HEK293 (cell line): ENCODE measurements around the gene SART1.

Experiments used
- GFI1B ChIP-seq: fragments of 450-650 bp; formaldehyde crosslinking; IDR thresholded peaks from 2 replicates; pipeline ENCODE4 v1.5.1; 2016; ENCODE audit warnings: missing biosample characterization, missing genetic modification characterization
- KLF10 ChIP-seq: fragments of 450-650 bp; IDR thresholded peaks from 2 replicates; pipeline ENCODE4 v1.5.1; 2018; ENCODE audit warnings: missing biosample characterization, mild to moderate bottlenecking, missing genetic modification characterization
- RBAK ChIP-seq: fragments of 450-650 bp; formaldehyde crosslinking; IDR thresholded peaks from 2 replicates; pipeline ENCODE4 v1.5.1; 2016; ENCODE audit warnings: missing biosample characterization, missing genetic modification characterization
- REPIN1 ChIP-seq: fragments of 450-650 bp; formaldehyde crosslinking; IDR thresholded peaks from 2 replicates; pipeline ENCODE4 v1.5.1; 2017; ENCODE audit warnings: missing biosample characterization, missing genetic modification characterization, low read depth
- SCRT1 ChIP-seq: fragments of 450-650 bp; formaldehyde crosslinking; IDR thresholded peaks from 2 replicates; pipeline ENCODE4 v1.5.1; 2016; ENCODE audit warnings: missing biosample characterization, missing genetic modification characterization, borderline replicate concordance
- SP7 ChIP-seq: fragments of 450-650 bp; formaldehyde crosslinking; IDR thresholded peaks from 2 replicates; pipeline ENCODE4 v1.5.1; 2016; ENCODE audit warnings: missing biosample characterization, missing genetic modification characterization
- TRIM28 ChIP-seq: IDR thresholded peaks from 2 replicates; pipeline ENCODE4 v1.6.1; 2011; ENCODE audit warnings: low read length, control low read depth, borderline replicate concordance
- ZBTB1 ChIP-seq: fragments of 450-650 bp; formaldehyde crosslinking; IDR thresholded peaks from 2 replicates; pipeline ENCODE4 v1.5.1; 2016; ENCODE audit warnings: missing biosample characterization, missing genetic modification characterization
- ZNF112 ChIP-seq: fragments of 450-650 bp; formaldehyde crosslinking; IDR thresholded peaks from 2 replicates; pipeline ENCODE4 v1.5.0; 2017; ENCODE audit warnings: missing biosample characterization, missing genetic modification characterization
- ZNF169 ChIP-seq: fragments of 450-650 bp; formaldehyde crosslinking; IDR thresholded peaks from 2 replicates; pipeline ENCODE4 v1.5.1; 2016; ENCODE audit warnings: missing biosample characterization, missing genetic modification characterization
- ZNF184 ChIP-seq: fragments of 450-650 bp; IDR thresholded peaks from 2 replicates; pipeline ENCODE4 v1.5.1; 2018; ENCODE audit warnings: missing biosample characterization, mild to moderate bottlenecking, missing genetic modification characterization
- ZNF19 ChIP-seq: fragments of 450-650 bp; formaldehyde crosslinking; IDR thresholded peaks from 2 replicates; pipeline ENCODE4; 2016; ENCODE audit warnings: missing biosample characterization, missing genetic modification characterization, low read depth
- ZNF221 ChIP-seq: fragments of 450-650 bp; formaldehyde crosslinking; IDR thresholded peaks from 2 replicates; pipeline ENCODE4 v1.5.1; 2017; ENCODE audit warnings: missing biosample characterization, missing genetic modification characterization, borderline replicate concordance
- ZNF302 ChIP-seq: fragments of 450-650 bp; formaldehyde crosslinking; IDR thresholded peaks from 2 replicates; pipeline ENCODE4 v1.5.1; 2016; ENCODE audit warnings: missing biosample characterization, missing genetic modification characterization, low read depth
- ZNF324 ChIP-seq: fragments of 450-650 bp; formaldehyde crosslinking; IDR thresholded peaks from 2 replicates; pipeline ENCODE4 v1.5.1; 2016; ENCODE audit warnings: missing biosample characterization, missing genetic modification characterization
- ZNF335 ChIP-seq: fragments of 450-650 bp; formaldehyde crosslinking; conservative IDR thresholded peaks from 2 replicates; pipeline ENCODE4 v1.5.1; 2016; ENCODE audit warnings: missing biosample characterization, missing genetic modification characterization
- ZNF366 ChIP-seq: fragments of 450-650 bp; formaldehyde crosslinking; conservative IDR thresholded peaks from 2 replicates; pipeline ENCODE4 v1.5.1; 2016; ENCODE audit warnings: missing biosample characterization, missing genetic modification characterization
- ZNF423 ChIP-seq: fragments of 450-650 bp; formaldehyde crosslinking; IDR thresholded peaks from 2 replicates; pipeline ENCODE4 v1.5.1; 2016; ENCODE audit warnings: missing biosample characterization, missing genetic modification characterization
- ZNF521 ChIP-seq: fragments of 450-650 bp; formaldehyde crosslinking; IDR thresholded peaks from 2 replicates; pipeline ENCODE4 v1.5.1; 2017; ENCODE audit warnings: missing biosample characterization, mild to moderate bottlenecking, missing genetic modification characterization
- ZNF529 ChIP-seq: fragments of 450-650 bp; formaldehyde crosslinking; IDR thresholded peaks from 2 replicates; pipeline ENCODE4 v1.5.1; 2017; ENCODE audit warnings: missing genetic modification characterization, missing biosample characterization; ENCODE audit not compliant: insufficient replicate concordance
- ZNF530 ChIP-seq: fragments of 450-650 bp; formaldehyde crosslinking; IDR thresholded peaks from 2 replicates; pipeline ENCODE4 v1.5.1; 2016; ENCODE audit warnings: low read depth, missing biosample characterization, missing genetic modification characterization
- ZNF548 ChIP-seq: fragments of 450-650 bp; formaldehyde crosslinking; IDR thresholded peaks from 2 replicates; pipeline ENCODE4 v1.5.1; 2016; ENCODE audit warnings: missing biosample characterization, missing genetic modification characterization
- ZNF560 ChIP-seq: fragments of 450-650 bp; formaldehyde crosslinking; IDR thresholded peaks from 2 replicates; pipeline ENCODE4 v1.5.1; 2017; ENCODE audit warnings: missing biosample characterization, missing genetic modification characterization, borderline replicate concordance
- ZNF600 ChIP-seq: fragments of 450-650 bp; formaldehyde crosslinking; IDR thresholded peaks from 2 replicates; pipeline ENCODE4 v1.5.1; 2016; ENCODE audit warnings: missing biosample characterization, missing genetic modification characterization
- ZNF654 ChIP-seq: fragments of 450-650 bp; formaldehyde crosslinking; IDR thresholded peaks from 2 replicates; pipeline ENCODE4 v1.5.1; 2016; ENCODE audit warnings: low read depth, missing biosample characterization, missing genetic modification characterization
- ZNF792 ChIP-seq: fragments of 450-650 bp; formaldehyde crosslinking; IDR thresholded peaks from 2 replicates; pipeline ENCODE4 v1.5.1; 2016; ENCODE audit warnings: missing biosample characterization, missing genetic modification characterization
- ZNF830 ChIP-seq: fragments of 450-650 bp; IDR thresholded peaks from 2 replicates; pipeline ENCODE4 v1.5.0; 2018; ENCODE audit warnings: missing biosample characterization, missing genetic modification characterization, low read depth, mild to moderate bottlenecking, moderate library complexity
- ZNF843 ChIP-seq: fragments of 450-650 bp; formaldehyde crosslinking; IDR thresholded peaks from 2 replicates; pipeline ENCODE4 v1.5.1; 2016; ENCODE audit warnings: missing biosample characterization, missing genetic modification characterization
- TF ChIP-seq, protein P1 (sequence below): fragments of 450-650 bp; formaldehyde crosslinking; IDR thresholded peaks from 2 replicates; pipeline ENCODE4 v1.5.1; 2016; ENCODE audit warnings: missing biosample characterization, missing genetic modification characterization
- TF ChIP-seq, protein P2 (sequence below): fragments of 450-650 bp; IDR thresholded peaks from 2 replicates; pipeline ENCODE4 v1.5.1; 2018; ENCODE audit warnings: missing biosample characterization, missing genetic modification characterization
- TF ChIP-seq, protein P3 (sequence below): fragments of 450-650 bp; formaldehyde crosslinking; IDR thresholded peaks from 2 replicates; pipeline ENCODE4 v1.5.0; 2017; ENCODE audit warnings: missing biosample characterization, missing genetic modification characterization, borderline replicate concordance
- TF ChIP-seq, protein P4 (sequence below): fragments of 450-650 bp; formaldehyde crosslinking; IDR thresholded peaks from 2 replicates; pipeline ENCODE4 v1.5.1; 2016; ENCODE audit warnings: missing biosample characterization, missing genetic modification characterization
- TF ChIP-seq, protein P5 (sequence below): fragments of 450-650 bp; formaldehyde crosslinking; IDR thresholded peaks from 2 replicates; pipeline ENCODE4 v1.5.1; 2016; ENCODE audit warnings: missing biosample characterization, missing genetic modification characterization

SART1 gene

DNA sequence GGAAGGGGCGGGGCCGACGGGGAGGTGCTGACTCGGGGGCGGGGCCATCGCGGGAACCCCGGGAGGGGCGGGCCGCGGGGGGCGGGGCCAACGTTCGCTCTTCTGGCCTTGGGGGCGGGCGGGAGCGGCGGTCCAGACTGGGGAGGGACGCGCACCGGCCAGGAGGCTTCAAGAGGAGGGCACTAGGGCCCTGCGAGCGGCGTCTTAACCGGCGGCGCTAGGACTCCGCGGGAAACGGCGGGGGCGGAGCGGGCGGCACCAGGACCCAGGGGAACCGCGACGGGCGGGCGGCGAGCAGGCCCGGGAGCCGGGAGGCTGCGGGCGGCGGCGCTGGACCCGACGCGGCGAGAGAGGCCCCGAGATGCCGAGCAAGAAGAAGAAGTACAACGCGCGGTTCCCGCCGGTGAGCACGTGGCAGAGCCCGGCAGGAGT is 42.4 kb upstream of the SART1 start, which contains the start of gene DRAP1 (continued):
- TF ChIP-seq ZNF423 (tag by site-specific recombination) (no peak), ZNF335 (tag by site-specific recombination) (no peak), ZNF19 (tag by site-specific recombination) (no peak), SCRT1 (tag by site-specific recombination) (no peak), ZNF560 (tag by site-specific recombination) (no peak), ZNF521 (tag by site-specific recombination) (no peak), RBAK (tag by site-specific recombination) (no peak), ZNF843 (no peak), ZNF792 (no peak), ZNF600 (tag by site-specific recombination) (no peak), KLF10 (tag by site-specific recombination) (peak; percentile 92), ZNF112 (tag by site-specific recombination) (no peak), ZNF530 (tag by site-specific recombination) (no peak), ZNF184 (peak; percentile 96), ZNF654 (no peak), ZNF830 (tag by site-specific recombination) (peak; percentile 81), ZNF548 (tag by site-specific recombination) (no peak), ZNF366 (tag by site-specific recombination) (no peak), ZNF529 (no peak), ZNF221 (tag by site-specific recombination) (peak; percentile 99; the same call in 1 of the 2 replicates), ZNF169 (tag by site-specific recombination) (no peak), ZBTB1 (tag by site-specific recombination) (no peak), REPIN1 (tag by site-specific recombination) (no peak), ZNF302 (tag by site-specific recombination) (no peak), GFI1B (no peak), TRIM28 (no peak), ZNF324 (tag by site-specific recombination) (peak; percentile 89), SP7 (tag by site-specific recombination) (peak; percentile 51)
- TF ChIP-seq, protein P1, sequence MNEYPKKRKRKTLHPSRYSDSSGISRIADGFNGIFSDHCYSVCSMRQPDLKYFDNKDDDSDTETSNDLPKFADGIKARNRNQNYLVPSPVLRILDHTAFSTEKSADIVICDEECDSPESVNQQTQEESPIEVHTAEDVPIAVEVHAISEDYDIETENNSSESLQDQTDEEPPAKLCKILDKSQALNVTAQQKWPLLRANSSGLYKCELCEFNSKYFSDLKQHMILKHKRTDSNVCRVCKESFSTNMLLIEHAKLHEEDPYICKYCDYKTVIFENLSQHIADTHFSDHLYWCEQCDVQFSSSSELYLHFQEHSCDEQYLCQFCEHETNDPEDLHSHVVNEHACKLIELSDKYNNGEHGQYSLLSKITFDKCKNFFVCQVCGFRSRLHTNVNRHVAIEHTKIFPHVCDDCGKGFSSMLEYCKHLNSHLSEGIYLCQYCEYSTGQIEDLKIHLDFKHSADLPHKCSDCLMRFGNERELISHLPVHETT (tag by site-specific recombination) = no peak
- TF ChIP-seq, protein P2, sequence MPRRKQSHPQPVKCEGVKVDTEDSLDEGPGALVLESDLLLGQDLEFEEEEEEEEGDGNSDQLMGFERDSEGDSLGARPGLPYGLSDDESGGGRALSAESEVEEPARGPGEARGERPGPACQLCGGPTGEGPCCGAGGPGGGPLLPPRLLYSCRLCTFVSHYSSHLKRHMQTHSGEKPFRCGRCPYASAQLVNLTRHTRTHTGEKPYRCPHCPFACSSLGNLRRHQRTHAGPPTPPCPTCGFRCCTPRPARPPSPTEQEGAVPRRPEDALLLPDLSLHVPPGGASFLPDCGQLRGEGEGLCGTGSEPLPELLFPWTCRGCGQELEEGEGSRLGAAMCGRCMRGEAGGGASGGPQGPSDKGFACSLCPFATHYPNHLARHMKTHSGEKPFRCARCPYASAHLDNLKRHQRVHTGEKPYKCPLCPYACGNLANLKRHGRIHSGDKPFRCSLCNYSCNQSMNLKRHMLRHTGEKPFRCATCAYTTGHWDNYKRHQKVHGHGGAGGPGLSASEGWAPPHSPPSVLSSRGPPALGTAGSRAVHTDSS = no peak; the same call in 1 of the 2 replicates
- TF ChIP-seq, protein P3, sequence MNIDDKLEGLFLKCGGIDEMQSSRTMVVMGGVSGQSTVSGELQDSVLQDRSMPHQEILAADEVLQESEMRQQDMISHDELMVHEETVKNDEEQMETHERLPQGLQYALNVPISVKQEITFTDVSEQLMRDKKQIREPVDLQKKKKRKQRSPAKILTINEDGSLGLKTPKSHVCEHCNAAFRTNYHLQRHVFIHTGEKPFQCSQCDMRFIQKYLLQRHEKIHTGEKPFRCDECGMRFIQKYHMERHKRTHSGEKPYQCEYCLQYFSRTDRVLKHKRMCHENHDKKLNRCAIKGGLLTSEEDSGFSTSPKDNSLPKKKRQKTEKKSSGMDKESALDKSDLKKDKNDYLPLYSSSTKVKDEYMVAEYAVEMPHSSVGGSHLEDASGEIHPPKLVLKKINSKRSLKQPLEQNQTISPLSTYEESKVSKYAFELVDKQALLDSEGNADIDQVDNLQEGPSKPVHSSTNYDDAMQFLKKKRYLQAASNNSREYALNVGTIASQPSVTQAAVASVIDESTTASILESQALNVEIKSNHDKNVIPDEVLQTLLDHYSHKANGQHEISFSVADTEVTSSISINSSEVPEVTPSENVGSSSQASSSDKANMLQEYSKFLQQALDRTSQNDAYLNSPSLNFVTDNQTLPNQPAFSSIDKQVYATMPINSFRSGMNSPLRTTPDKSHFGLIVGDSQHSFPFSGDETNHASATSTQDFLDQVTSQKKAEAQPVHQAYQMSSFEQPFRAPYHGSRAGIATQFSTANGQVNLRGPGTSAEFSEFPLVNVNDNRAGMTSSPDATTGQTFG (tag by site-specific recombination) = peak; percentile 36; the same call in 1 of the 2 replicates
- TF ChIP-seq, protein P4, sequence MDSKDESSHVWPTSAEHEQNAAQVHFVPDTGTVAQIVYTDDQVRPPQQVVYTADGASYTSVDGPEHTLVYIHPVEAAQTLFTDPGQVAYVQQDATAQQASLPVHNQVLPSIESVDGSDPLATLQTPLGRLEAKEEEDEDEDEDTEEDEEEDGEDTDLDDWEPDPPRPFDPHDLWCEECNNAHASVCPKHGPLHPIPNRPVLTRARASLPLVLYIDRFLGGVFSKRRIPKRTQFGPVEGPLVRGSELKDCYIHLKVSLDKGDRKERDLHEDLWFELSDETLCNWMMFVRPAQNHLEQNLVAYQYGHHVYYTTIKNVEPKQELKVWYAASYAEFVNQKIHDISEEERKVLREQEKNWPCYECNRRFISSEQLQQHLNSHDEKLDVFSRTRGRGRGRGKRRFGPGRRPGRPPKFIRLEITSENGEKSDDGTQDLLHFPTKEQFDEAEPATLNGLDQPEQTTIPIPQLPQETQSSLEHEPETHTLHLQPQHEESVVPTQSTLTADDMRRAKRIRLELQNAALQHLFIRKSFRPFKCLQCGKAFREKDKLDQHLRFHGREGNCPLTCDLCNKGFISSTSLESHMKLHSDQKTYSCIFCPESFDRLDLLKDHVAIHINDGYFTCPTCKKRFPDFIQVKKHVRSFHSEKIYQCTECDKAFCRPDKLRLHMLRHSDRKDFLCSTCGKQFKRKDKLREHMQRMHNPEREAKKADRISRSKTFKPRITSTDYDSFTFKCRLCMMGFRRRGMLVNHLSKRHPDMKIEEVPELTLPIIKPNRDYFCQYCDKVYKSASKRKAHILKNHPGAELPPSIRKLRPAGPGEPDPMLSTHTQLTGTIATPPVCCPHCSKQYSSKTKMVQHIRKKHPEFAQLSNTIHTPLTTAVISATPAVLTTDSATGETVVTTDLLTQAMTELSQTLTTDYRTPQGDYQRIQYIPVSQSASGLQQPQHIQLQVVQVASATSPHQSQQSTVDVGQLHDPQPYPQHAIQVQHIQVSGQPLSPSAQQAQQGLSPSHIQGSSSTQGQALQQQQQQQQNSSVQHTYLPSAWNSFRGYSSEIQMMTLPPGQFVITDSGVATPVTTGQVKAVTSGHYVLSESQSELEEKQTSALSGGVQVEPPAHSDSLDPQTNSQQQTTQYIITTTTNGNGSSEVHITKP (tag by site-specific recombination) = peak; percentile 75
- TF ChIP-seq, protein P5, sequence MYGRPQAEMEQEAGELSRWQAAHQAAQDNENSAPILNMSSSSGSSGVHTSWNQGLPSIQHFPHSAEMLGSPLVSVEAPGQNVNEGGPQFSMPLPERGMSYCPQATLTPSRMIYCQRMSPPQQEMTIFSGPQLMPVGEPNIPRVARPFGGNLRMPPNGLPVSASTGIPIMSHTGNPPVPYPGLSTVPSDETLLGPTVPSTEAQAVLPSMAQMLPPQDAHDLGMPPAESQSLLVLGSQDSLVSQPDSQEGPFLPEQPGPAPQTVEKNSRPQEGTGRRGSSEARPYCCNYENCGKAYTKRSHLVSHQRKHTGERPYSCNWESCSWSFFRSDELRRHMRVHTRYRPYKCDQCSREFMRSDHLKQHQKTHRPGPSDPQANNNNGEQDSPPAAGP (tag by site-specific recombination) = peak; percentile 74
